ENCODE measurements around the gene SERGEF.

- TF ChIP-seq CTCF (IDR thresholded peaks at IDR 0.05 in 4 of 5, conservative IDR thresholded peaks at IDR 0.05 in 1 of 5) (no peak), POLR2A (IDR thresholded peaks at IDR 0.05) (no peak)
Observed at GRCh38 chr11:17763703-17764102, 249.1 kb downstream of the SERGEF start.
